HCT116 (cell line): Measurements from ENCODE around the gene PDLIM3. TPM values are rescaled to one million over a fixed set of nuclear protein-coding genes. Genes with fewer than 3 reads are reported as not detected.

Source experiments
- ATAC-seq: fragments of 200-7000 bp; cut with Tn5 transposase; 2 replicates; pipeline ENCODE4 v1.9.1; 2020; ENCODE audit warnings: mild to moderate bottlenecking, moderate library complexity
- BruUV-seq: library from RNA; stranded (reverse); fragments of 400-500 nt; replicated peaks from 2 replicates; lab custom pipeline; 2021; lab: Mats Ljungman, UMichigan
- CTCF ChIA-PET: fragments of 300-600 bp; sonication (Branson Sonifier 250); formaldehyde crosslinking; loops from one replicate; lab custom pipeline; 2021; ENCODE audit warnings: antibody characterized with exemption; lab: Charles Lee
- POLR2A ChIA-PET: fragments of 300-600, 350-600 bp; sonication (Branson Sonifier 250); formaldehyde crosslinking; loops from one replicate; lab custom pipeline; 2021; ENCODE audit warnings: antibody characterized with exemption; lab: Charles Lee
- RAD21 ChIA-PET, 2 experiments: fragments of 300-600 bp; sonication (Branson Sonifier 250); formaldehyde crosslinking; loops; one replicate each; lab custom pipeline; 2023; ENCODE audit warnings: low total read pairs in 2 of 2; ENCODE audit not compliant: uncharacterized antibody in 2 of 2, unreplicated experiment in 2 of 2, low non-redundant PET in 1 of 2; lab: Charles Lee
- DNase-seq: peaks from one replicate; pipeline ENCODE4 v3.0.0-alpha.2; 2010; ENCODE audit warnings: low read depth, low spot score
- H2AFZ ChIP-seq: fragments of 200-600 bp; shearing (Covaris generic), sonication (generic); 2 replicates; pipeline ENCODE4 v1.6.1; 2017; ENCODE audit warnings: low read depth, mixed run types, mixed read lengths, antibody characterized with exemption, low read length; ENCODE audit not compliant: poor library complexity, severe bottlenecking
- H3K27ac ChIP-seq: 2 replicates; pipeline ENCODE4 v1.5.1; 2012; ENCODE audit warnings: low read depth, low read length
- H3K27me3 ChIP-seq: fragments of 200-600 bp; sonication (generic); 2 replicates; pipeline ENCODE4 v1.6.1; 2016; ENCODE audit warnings: mixed run types, low read length, mixed read lengths; ENCODE audit not compliant: insufficient read depth
- H3K36me3 ChIP-seq, 2 experiments: fragments of 200-500 bp in 1 of 2; fragments of 200-600 bp in 1 of 2; sonication (Bioruptor generic) in 1 of 2; sonication (generic) in 1 of 2; 2 replicates each; pipeline versions ENCODE4 v1.5.1 to v1.6.1; 2014 to 2016; ENCODE audit warnings: low read length in 2 of 2, inconsistent platforms in 1 of 2, mixed read lengths in 1 of 2, mixed run types in 1 of 2; ENCODE audit not compliant: insufficient read depth in 2 of 2, control insufficient read depth in 1 of 2
- H3K4me1 ChIP-seq, 2 experiments: fragments of 200-600 bp in 1 of 2; sonication (generic) in 1 of 2; 2 replicates each; pipeline versions ENCODE4 v1.5.1 to v1.6.1; 2012 to 2017; ENCODE audit warnings: low read length in 2 of 2, inconsistent platforms in 1 of 2, mild to moderate bottlenecking in 1 of 2, mixed read lengths in 1 of 2, mixed run types in 1 of 2, moderate library complexity in 1 of 2; ENCODE audit not compliant: insufficient read depth in 2 of 2, control insufficient read depth in 1 of 2
- H3K4me2 ChIP-seq: fragments of 200-600 bp; sonication (generic); 2 replicates; pipeline ENCODE4 v1.6.1; 2017; ENCODE audit warnings: mixed run types, low read length, mixed read lengths
- H3K4me3 ChIP-seq, 2 experiments: fragments of 200-600 bp in 1 of 2; sonication (generic) in 1 of 2; replicated peaks in 1 of 2; 2 replicates each; pipeline ENCODE4 v1.5.1; 2011 to 2016; ENCODE audit warnings: low read length in 2 of 2, control low read depth in 1 of 2, low read depth in 1 of 2, mild to moderate bottlenecking in 1 of 2, mixed read lengths in 1 of 2, mixed run types in 1 of 2
- H3K79me2 ChIP-seq: fragments of 200-600 bp; sonication (generic); 2 replicates; pipeline ENCODE4 v1.6.1; 2017; ENCODE audit warnings: mild to moderate bottlenecking, mixed run types, low read length, moderate library complexity, mixed read lengths; ENCODE audit not compliant: insufficient read depth
- H3K9ac ChIP-seq: fragments of 200-600 bp; sonication (generic); 2 replicates; pipeline ENCODE4 v1.6.1; 2016; ENCODE audit warnings: low read length, mixed read lengths
- H3K9me2 ChIP-seq: fragments of 200-600 bp; sonication (generic), shearing (Covaris generic); 2 replicates; pipeline ENCODE4 v1.6.1; 2017; ENCODE audit warnings: mixed run types, mild to moderate bottlenecking, moderate library complexity; ENCODE audit not compliant: insufficient read depth
- H3K9me3 ChIP-seq, 2 experiments: fragments of 200-500 bp in 1 of 2; fragments of 200-600 bp in 1 of 2; sonication (Bioruptor generic) in 1 of 2; sonication (generic) in 1 of 2; 2 replicates each; pipeline ENCODE4 v1.6.1; 2014 to 2017; ENCODE audit warnings: low read length in 2 of 2, mixed read lengths in 2 of 2, inconsistent platforms in 1 of 2, low read depth in 1 of 2, mild to moderate bottlenecking in 1 of 2, mixed run types in 1 of 2, moderate library complexity in 1 of 2; ENCODE audit not compliant: control insufficient read depth in 1 of 2, insufficient read depth in 1 of 2
- H4K20me1 ChIP-seq: fragments of 200-600 bp; sonication (generic), shearing (Covaris generic); 2 replicates; pipeline ENCODE4 v1.6.1; 2017; ENCODE audit warnings: mixed run types, mild to moderate bottlenecking, moderate library complexity; ENCODE audit not compliant: insufficient read depth
- CBX3 ChIP-seq: IDR thresholded peaks from 2 replicates; pipeline ENCODE4 v1.6.1; 2012; ENCODE audit warnings: low read depth
- CTCF ChIP-seq, 3 experiments: fragments of 200-600 bp in 1 of 3; sonication (generic) in 1 of 3; IDR thresholded peaks in 2 of 3; conservative IDR thresholded peaks in 1 of 3; 2 replicates each; pipeline ENCODE4 v1.5.1; 2012 to 2017; ENCODE audit warnings: low read depth in 2 of 3, low read length in 2 of 3, antibody characterized with exemption in 1 of 3, borderline replicate concordance in 1 of 3, control low read depth in 1 of 3, mild to moderate bottlenecking in 1 of 3, mixed read lengths in 1 of 3, mixed run types in 1 of 3, moderate library complexity in 1 of 3; ENCODE audit not compliant: insufficient read depth in 1 of 3
- EGR1 ChIP-seq: IDR thresholded peaks from 2 replicates; pipeline ENCODE4 v1.6.1; 2012; ENCODE audit warnings: low read depth
- ELF1 ChIP-seq: IDR thresholded peaks from 2 replicates; pipeline ENCODE4 v1.6.1; 2012; ENCODE audit warnings: low read depth, borderline replicate concordance
- JUND ChIP-seq: IDR thresholded peaks from 2 replicates; pipeline ENCODE4 v1.6.1; 2012
- POLR2AphosphoS5 ChIP-seq: IDR thresholded peaks from 2 replicates; pipeline ENCODE4 v1.6.1; 2011; ENCODE audit warnings: mild to moderate bottlenecking, low read depth, low read length, moderate library complexity
- RAD21 ChIP-seq: IDR thresholded peaks from 2 replicates; pipeline ENCODE4 v1.6.1; 2012; ENCODE audit warnings: low read depth, mild to moderate bottlenecking
- SP1 ChIP-seq: IDR thresholded peaks from 2 replicates; pipeline ENCODE4 v1.6.1; 2012; ENCODE audit warnings: low read depth
- SRF ChIP-seq: IDR thresholded peaks from 2 replicates; pipeline ENCODE4 v1.6.1; 2012; ENCODE audit warnings: low read depth
- YY1 ChIP-seq: IDR thresholded peaks from 2 replicates; pipeline ENCODE4 v1.6.1; 2011; ENCODE audit warnings: low read length, low read depth, moderate library complexity, mild to moderate bottlenecking; ENCODE audit not compliant: insufficient replicate concordance; ENCODE audit errors: extremely low read depth
- ZNF274 ChIP-seq: fragments of 200-500 bp; sonication (Bioruptor generic); IDR thresholded peaks from 2 replicates; pipeline ENCODE4 v1.6.1; 2014; ENCODE audit warnings: mild to moderate bottlenecking, low read depth, low read length, inconsistent platforms
- intact Hi-C: fragments of 100-400 bp; cut with micrococcal nuclease; formaldehyde crosslinking; loops from 2 replicates; pipeline ENCODE4 v1.10.0; 2022
- total RNA-seq: library from RNA; stranded (reverse); gene quantifications from one replicate; pipeline ENCODE4 v1.2.1, GENCODE V29; 2021; ENCODE audit not compliant: unreplicated experiment

Gene PDLIM3
- total RNA-seq, 1 experiment from 2014 or later, result 11.5 TPM

DNA sequence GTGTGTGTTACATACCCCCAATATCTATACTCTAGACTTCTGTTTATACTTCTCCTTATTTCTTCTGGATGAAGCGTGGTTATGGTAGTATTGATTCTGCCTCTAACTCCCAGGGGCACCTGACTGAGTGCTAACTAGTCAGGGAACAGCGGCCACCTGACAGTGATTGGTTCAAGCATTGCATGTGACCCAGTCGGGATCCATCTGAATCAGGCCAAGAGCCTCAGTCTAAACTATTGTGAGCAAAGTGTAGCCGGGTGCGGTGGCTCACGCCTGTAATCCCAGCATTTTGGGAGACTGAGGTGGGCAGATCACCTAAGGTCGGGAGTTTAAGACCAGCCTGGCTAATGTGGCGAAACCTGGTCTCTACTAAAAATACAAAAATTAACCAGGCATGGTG lies 73.7 kb downstream of the PDLIM3 start:
- no peak for ATAC-seq
- ChIA-PET CTCF (no interaction called here), POLR2A (no interaction called here), RAD21 (no interaction called here)
- no peaks in the 10 kb centered on the region for H3K9me2 ChIP-seq
- no TSS peak for BruUV-seq
- intact Hi-C loops, result no loop called here
- H3K27me3 ChIP-seq, result no peaks in the 10 kb centered on the region
- H3K27ac ChIP-seq, result no peak overlapping the region
- H3K4me1 ChIP-seq, result no peaks in the 10 kb centered on the region; a peak in 1 of 4 replicates
- no peaks in the 10 kb centered on the region for H4K20me1 ChIP-seq
- no peaks in the 10 kb centered on the region for H3K9me3 ChIP-seq
- no peak for DNase-seq
- H2AFZ ChIP-seq, result no peak overlapping the region
- no peaks in the 10 kb centered on the region for H3K79me2 ChIP-seq
- no peak overlapping the region for H3K4me3 ChIP-seq
- H3K9ac ChIP-seq, result no peak overlapping the region
- TF ChIP-seq SRF, result no peak
- no peak for TF ChIP-seq EGR1
- no peak for TF ChIP-seq JUND
- no peak for TF ChIP-seq ELF1
- TF ChIP-seq YY1, result no peak
- TF ChIP-seq POLR2AphosphoS5, result no peak
- TF ChIP-seq RAD21, result no peak
- TF ChIP-seq SP1, result no peak
- TF ChIP-seq CTCF (IDR thresholded peaks at IDR 0.05 in 2 of 3, conservative IDR thresholded peaks at IDR 0.05 in 1 of 3; ENCODE audit: borderline replicate concordance in 1 of 3, insufficient read depth in 1 of 3, low read depth in 2 of 3, low read length in 2 of 3), result no peak
- no peak for TF ChIP-seq ZNF274
- no peak for TF ChIP-seq CBX3
- H3K4me2 ChIP-seq, result no peak overlapping the region
- no peaks in the 10 kb centered on the region for H3K36me3 ChIP-seq
